Neuron (in vitro differentiated cells): ENCODE data around the gene MYO1F.
"Not testable (repeated sequence)": the region's sequence is repeated elsewhere in the genome, so short reads cannot be mapped to it uniquely, and the experiment has no call there.

Experiments
- H2AFZ ChIP-seq: one replicate; pipeline ENCODE4 v1.6.1; 2013; ENCODE audit warnings: low read depth, mild to moderate bottlenecking, inconsistent platforms, low read length, moderate library complexity
- H3K27me3 ChIP-seq: one replicate; pipeline ENCODE4 v1.6.1; 2013; ENCODE audit warnings: low read length; ENCODE audit not compliant: insufficient read depth
- H3K36me3 ChIP-seq: one replicate; pipeline ENCODE4 v1.6.1; 2013; ENCODE audit warnings: low read length; ENCODE audit not compliant: insufficient read depth
- H3K4me1 ChIP-seq: one replicate; pipeline ENCODE4 v1.6.1; 2013; ENCODE audit warnings: low read length; ENCODE audit not compliant: insufficient read depth
- H3K4me3 ChIP-seq: 2 replicates; pipeline ENCODE4 v1.5.1; 2013; ENCODE audit warnings: mild to moderate bottlenecking, low read length, moderate library complexity
- H3K9me3 ChIP-seq: one replicate; pipeline ENCODE4 v1.6.1; 2013; ENCODE audit warnings: low read length

MYO1F gene

GRCh38 chr19:8577247-8577646, at the start of gene MYO1F:
Gene MYO1F, minus strand, starts transcription at chr19:8577442. Its CDS starts 133 bp downstream, at chr19:8577309.
- Histone ChIP-seq H3K27me3 (no peaks in the 10 kb centered on the region), H3K4me1 (no peaks in the 10 kb centered on the region), H3K9me3 (no peaks in the 10 kb centered on the region), H2AFZ (no peak within 1 kb of the TSS), H3K4me3 (no peak within 1 kb of the TSS), H3K36me3 (no peaks in the 10 kb centered on the region)

- H3K36me3 ChIP-seq = no peaks in the 10 kb centered on the region
- no peak overlapping the region for H3K4me3 ChIP-seq
- no peak overlapping the region for H2AFZ ChIP-seq
- H3K4me1 ChIP-seq = peaks cover 8% of the 10 kb centered on the region
- no peaks in the 10 kb centered on the region for H3K27me3 ChIP-seq
- H3K9me3 ChIP-seq = peaks cover 3% of the 10 kb centered on the region
Observed at GRCh38 chr19:8626842-8627241, 49.6 kb upstream of the MYO1F start.

- not testable (repeated sequence) for H3K9me3 ChIP-seq, H3K27me3 ChIP-seq, H3K36me3 ChIP-seq, H3K4me3 ChIP-seq, H3K4me1 ChIP-seq, H2AFZ ChIP-seq
Observed at GRCh38 chr19:8622886-8623285, 45.6 kb upstream of the MYO1F start.

- Histone ChIP-seq H3K27me3 (no peaks in the 10 kb centered on the region), H3K9me3 (no peaks in the 10 kb centered on the region), H2AFZ (no peak overlapping the region), H3K4me1 (no peaks in the 10 kb centered on the region), H3K36me3 (no peaks in the 10 kb centered on the region), H3K4me3 (no peak overlapping the region)
Observed at GRCh38 chr19:8618751-8619150, 41.5 kb upstream of the MYO1F start.

GRCh38 chr19:8617984-8618383, 40.7 kb upstream of the MYO1F start:
- Histone ChIP-seq H3K36me3 (no peaks in the 10 kb centered on the region), H3K4me3 (no peak overlapping the region), H3K27me3 (no peaks in the 10 kb centered on the region), H3K9me3 (no peaks in the 10 kb centered on the region), H2AFZ (no peak overlapping the region), H3K4me1 (no peaks in the 10 kb centered on the region)

DNA sequence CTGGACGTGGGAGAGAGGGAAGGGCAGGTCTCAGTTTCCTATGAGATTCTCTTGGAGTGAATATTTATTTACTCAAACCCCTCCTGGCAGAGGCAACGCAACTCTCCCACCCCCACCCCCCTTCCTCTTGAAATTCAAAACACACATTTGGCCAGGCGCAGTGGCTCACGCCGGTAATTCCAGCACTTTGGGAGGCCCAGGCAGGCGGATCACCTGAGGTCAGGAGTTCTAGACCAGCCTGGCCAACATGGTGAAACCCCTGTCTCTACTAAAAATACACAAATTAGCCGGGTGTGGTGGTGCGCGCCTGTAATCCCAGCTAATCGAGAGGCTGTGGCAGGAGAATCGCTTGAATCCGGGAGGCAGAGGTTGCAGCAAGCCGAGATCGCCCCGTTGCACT, 40.1 kb upstream of the MYO1F start:
- not testable (repeated sequence) for H3K27me3 ChIP-seq, H3K9me3 ChIP-seq, H3K4me3 ChIP-seq, H3K4me1 ChIP-seq, H2AFZ ChIP-seq, H3K36me3 ChIP-seq

- H2AFZ ChIP-seq = no peak overlapping the region
Observed at GRCh38 chr19:8616861-8617260, 39.6 kb upstream of the MYO1F start.

DNA sequence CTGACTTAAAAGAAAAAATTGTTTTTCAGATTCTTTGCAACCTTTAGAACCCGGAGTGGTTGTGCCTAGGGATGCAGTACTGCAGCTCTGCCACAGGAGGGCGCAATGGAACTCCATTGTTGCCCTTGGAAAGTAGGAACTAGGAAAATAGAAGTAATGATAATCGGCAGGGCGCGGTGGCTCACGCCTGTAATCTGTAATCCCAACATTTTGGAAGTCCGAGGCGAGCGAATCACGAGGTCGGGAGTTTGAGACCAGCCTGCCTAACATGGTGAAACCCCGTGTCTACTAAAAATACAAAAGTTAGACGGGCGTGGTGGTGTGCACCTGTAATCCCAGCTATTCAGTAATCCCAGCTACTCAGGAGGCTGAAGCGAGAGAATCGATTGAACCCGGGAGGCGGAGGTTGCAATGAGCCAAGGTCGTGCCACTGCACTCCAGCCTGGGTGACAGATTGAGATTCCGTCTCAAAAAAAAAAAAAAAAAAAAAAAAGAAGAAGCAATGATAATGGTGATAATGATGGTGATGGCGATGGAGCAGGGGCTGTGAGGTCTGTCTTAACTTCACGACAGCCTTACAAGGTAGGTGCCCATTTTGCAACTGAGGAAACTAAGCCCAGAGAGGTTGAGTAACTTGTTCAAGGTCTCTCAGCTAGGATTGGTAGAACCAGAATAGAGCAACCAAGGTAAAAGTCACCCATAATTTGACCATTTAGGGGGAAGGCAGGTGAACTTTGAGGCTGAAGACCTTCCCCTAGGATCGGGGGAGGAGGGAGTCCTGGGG, 38.8 kb upstream of the MYO1F start:
- no peak overlapping the region for H2AFZ ChIP-seq
- no peaks in the 10 kb centered on the region for H3K27me3 ChIP-seq
- peaks cover 2% of the 10 kb centered on the region for H3K4me1 ChIP-seq
- no peaks in the 10 kb centered on the region for H3K36me3 ChIP-seq
- H3K9me3 ChIP-seq = no peaks in the 10 kb centered on the region
- no peak overlapping the region for H3K4me3 ChIP-seq

More at GRCh38 chr19:8616861-8617260, 39.6 kb upstream of the MYO1F start:
- no peaks in the 10 kb centered on the region for H3K36me3 ChIP-seq
- no peaks in the 10 kb centered on the region for H3K9me3 ChIP-seq
- H3K27me3 ChIP-seq = no peaks in the 10 kb centered on the region
- H3K4me3 ChIP-seq = no peak overlapping the region
- no peaks in the 10 kb centered on the region for H3K4me1 ChIP-seq

- H3K4me3 ChIP-seq = no peak overlapping the region
- H2AFZ ChIP-seq = no peak overlapping the region
- peaks cover 5% of the 10 kb centered on the region for H3K4me1 ChIP-seq
- H3K36me3 ChIP-seq = no peaks in the 10 kb centered on the region
- no peaks in the 10 kb centered on the region for H3K9me3 ChIP-seq
- no peaks in the 10 kb centered on the region for H3K27me3 ChIP-seq
Observed at GRCh38 chr19:8615024-8615423, 37.8 kb upstream of the MYO1F start.

DNA sequence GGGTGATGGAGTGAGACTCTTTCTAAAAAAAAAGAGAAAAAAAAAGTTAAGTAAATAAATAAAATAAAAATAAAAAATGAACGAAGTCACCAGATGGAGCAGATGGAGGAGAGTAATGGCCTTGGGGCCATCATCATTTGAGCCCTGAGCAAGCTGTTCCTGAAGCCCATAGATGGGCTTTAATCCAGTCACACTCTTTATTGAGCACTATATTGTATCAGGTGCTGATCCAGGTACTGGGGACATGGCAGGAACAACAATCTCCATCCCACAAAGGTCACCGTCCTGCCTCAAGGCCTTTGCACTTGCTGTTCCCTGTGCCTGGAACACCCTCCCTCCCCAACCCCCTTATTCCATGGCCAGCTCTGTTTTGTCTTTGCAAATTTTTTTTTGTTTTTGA, 37.2 kb upstream of the MYO1F start:
- H3K36me3 ChIP-seq = no peaks in the 10 kb centered on the region

DNA sequence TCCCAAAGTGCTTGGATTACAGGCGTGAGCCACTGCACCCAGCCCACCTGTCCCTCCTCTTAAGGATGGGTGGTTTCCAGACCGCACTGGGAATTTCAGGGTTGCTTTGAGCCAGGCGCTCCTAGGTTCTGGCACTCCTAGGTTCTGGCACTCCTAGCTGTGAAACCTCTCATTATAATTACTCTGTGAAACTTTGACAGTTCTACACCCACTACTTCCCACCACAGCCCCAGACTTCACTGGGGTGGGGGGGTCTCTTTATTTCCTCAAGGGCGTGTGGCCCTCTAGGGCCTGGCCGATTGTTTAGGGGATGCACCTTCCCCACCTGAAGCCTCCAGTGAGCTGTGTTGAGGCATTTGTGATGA, 35.5 kb upstream of the MYO1F start:
- Histone ChIP-seq H3K27me3 (no peaks in the 10 kb centered on the region), H3K9me3 (no peaks in the 10 kb centered on the region), H3K4me1 (peaks cover 15% of the 10 kb centered on the region), H3K36me3 (no peaks in the 10 kb centered on the region), H2AFZ (no peak overlapping the region), H3K4me3 (no peak overlapping the region)

More for the DNA sequence above, 37.2 kb upstream of the MYO1F start:
- H3K9me3 ChIP-seq = no peaks in the 10 kb centered on the region
- H3K27me3 ChIP-seq = no peaks in the 10 kb centered on the region
- H2AFZ ChIP-seq = no peak overlapping the region
- peaks cover 7% of the 10 kb centered on the region for H3K4me1 ChIP-seq
- no peak overlapping the region for H3K4me3 ChIP-seq

DNA sequence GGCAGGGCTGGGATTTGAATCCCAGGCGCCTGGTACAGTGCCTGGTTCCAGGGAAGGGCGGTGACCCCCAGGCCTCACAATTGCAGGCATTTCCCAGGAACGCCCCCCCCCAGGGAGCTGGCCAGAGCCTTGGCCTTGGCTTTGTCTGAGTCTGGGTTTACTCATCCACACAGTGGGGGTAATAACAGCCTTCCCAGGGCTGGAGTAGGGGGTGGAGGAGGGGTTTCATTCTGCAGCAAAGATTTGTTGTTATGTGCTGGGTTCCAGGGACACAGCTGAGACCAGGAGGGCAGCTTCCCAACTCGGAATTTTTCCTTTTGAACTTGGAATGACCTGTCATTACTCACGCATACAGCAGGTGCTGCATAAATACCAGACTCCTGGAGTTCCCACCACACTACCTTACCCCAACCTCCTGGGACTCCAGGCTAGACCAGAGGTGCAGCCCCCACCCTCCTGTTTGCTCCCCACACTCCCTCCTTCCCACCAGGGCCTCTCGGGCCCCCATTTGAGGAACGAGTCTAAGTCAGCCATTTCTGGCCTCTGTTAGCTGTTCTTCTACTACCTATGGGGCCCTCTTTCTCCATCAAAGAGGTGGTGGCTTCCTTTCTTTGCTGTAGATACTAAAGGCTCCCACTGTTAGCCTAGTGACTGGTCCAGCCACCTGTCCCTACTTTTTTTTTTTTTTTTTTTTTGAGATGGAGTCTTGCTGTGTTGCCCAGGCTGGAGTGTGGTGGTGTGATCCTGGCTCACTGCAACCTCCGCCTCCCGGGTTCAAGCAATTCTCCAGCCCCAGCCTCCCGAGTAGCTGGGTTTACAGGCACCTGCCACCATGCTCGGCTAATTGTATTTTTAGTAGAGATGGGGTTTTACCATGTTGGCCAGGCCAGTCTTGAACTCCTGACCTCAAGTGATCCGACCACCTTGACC, 34.9 kb upstream of the MYO1F start:
- no peak overlapping the region for H2AFZ ChIP-seq
- peaks cover 15% of the 10 kb centered on the region for H3K4me1 ChIP-seq
- no peaks in the 10 kb centered on the region for H3K9me3 ChIP-seq
- H3K36me3 ChIP-seq = no peaks in the 10 kb centered on the region
- no peak overlapping the region for H3K4me3 ChIP-seq
- H3K27me3 ChIP-seq = no peaks in the 10 kb centered on the region

DNA sequence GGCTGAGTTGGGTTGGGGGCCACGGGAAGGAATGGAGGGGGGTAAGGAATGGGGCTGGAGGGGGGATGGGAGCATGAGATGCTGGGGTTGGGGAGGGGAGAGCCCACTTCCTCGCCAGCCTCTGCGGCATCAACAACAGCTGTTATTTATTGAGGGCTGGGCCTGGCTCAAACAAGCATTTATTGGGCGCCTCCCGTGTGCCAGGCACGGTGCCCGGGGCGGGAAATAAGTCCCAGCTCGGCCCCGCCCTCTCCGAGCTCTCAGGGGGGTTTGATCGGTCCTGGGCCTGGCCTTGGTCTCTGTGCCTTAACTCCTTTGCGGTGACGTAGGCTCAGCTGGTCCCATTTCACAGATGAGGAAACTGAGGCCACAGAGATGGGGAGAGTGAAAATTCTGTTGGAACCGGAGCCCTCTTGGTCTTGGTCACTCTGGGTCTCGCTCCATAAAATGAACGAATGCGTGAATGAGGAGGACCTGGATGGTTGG, 34.2 kb upstream of the MYO1F start:
- Histone ChIP-seq H3K9me3 (no peaks in the 10 kb centered on the region), H3K36me3 (no peaks in the 10 kb centered on the region), H2AFZ (no peak overlapping the region), H3K27me3 (no peaks in the 10 kb centered on the region), H3K4me3 (no peak overlapping the region), H3K4me1 (peaks cover 15% of the 10 kb centered on the region)
